Keratinocyte (primary cell): ENCODE data around the gene TEX22.

Source experiments
- EZH2 ChIP-seq: IDR thresholded peaks from one replicate; pipeline ENCODE4 v1.6.1; 2012; ENCODE audit warnings: inconsistent platforms, mild to moderate bottlenecking, low read length, moderate library complexity
- TF ChIP-seq, protein P1 (sequence below), 3 experiments: IDR thresholded peaks in 1 of 3; conservative IDR thresholded peaks in 1 of 3; optimal IDR thresholded peaks in 1 of 3; 2 replicates in 2 of 3; 3 replicates in 1 of 3; pipeline versions ENCODE3 to v1.5.1; 2011; ENCODE audit warnings: low read length in 3 of 3, mild to moderate bottlenecking in 3 of 3, moderate library complexity in 2 of 3, control low read depth in 1 of 3, inconsistent platforms in 1 of 3; ENCODE audit not compliant: insufficient read depth in 2 of 3; ENCODE audit errors: extremely low read depth in 1 of 3

DNA sequence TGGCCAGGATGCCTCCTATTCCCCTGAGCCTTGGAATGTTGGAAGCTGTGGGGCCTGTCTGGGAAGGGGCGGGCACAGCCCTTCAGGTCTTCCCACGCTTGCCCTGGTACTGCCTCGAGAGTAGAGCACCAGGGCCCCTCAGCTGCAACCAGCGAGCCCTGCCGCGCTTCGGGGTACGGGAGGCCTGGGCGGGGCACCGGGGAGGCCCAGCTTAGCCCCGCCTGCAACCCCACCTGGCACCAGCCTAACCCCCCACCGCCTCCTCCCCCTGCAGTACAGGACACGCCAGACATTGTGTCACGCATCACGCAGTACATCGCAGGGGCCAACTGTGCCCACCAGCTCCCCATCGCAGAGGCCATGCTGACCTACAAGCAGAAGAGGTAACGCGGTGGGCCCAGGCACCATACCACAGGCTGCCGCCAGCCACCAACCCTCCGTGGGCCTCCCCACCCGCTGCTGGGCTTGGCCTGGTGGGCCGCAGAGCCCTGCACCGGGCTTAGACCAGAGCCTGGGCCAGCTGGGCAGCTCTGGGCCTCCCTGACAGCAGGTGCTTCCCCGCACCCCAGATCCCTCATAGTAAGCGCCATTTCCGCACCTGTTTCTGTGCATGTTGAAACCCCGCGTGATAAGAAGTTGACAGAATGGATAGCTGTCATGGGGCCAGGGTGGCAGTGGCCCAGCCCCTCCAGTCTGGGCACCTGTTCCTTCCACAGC, 13.6 kb upstream of the TEX22 start:
- TF ChIP-seq, protein P1, sequence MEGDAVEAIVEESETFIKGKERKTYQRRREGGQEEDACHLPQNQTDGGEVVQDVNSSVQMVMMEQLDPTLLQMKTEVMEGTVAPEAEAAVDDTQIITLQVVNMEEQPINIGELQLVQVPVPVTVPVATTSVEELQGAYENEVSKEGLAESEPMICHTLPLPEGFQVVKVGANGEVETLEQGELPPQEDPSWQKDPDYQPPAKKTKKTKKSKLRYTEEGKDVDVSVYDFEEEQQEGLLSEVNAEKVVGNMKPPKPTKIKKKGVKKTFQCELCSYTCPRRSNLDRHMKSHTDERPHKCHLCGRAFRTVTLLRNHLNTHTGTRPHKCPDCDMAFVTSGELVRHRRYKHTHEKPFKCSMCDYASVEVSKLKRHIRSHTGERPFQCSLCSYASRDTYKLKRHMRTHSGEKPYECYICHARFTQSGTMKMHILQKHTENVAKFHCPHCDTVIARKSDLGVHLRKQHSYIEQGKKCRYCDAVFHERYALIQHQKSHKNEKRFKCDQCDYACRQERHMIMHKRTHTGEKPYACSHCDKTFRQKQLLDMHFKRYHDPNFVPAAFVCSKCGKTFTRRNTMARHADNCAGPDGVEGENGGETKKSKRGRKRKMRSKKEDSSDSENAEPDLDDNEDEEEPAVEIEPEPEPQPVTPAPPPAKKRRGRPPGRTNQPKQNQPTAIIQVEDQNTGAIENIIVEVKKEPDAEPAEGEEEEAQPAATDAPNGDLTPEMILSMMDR (optimal IDR thresholded peaks at IDR 0.05 in 1 of 3, IDR thresholded peaks at IDR 0.05 in 1 of 3, conservative IDR thresholded peaks at IDR 0.05 in 1 of 3; ENCODE audit: extremely low read depth in 1 of 3, insufficient read depth in 2 of 3, low read length in 3 of 3), result no peak
- TF ChIP-seq EZH2, result no peak
